ENCODE results near the gene TOX2.

The TOX2 gene

GRCh38 chr20:44028003-44028730 is 113.5 kb downstream of the TOX2 start:
- Histone ChIP-seq H3K27me3 (ENCODE audit: control insufficient read depth, insufficient read depth, low read length) (no peaks in the 10 kb centered on the region), H3K4me1 (ENCODE audit: control insufficient read depth, low read depth, low read length) (peaks cover 3% of the 10 kb centered on the region), H3K9ac (ENCODE audit: low read length) (no peak overlapping the region), H3K27ac (ENCODE audit: low read length) (no peak overlapping the region), H3K4me3 (ENCODE audit: low read length) (no peak overlapping the region), H3K36me3 (ENCODE audit: control insufficient read depth, low read depth, low read length) (no peaks in the 10 kb centered on the region), H3K9me3 (ENCODE audit: control insufficient read depth, low read depth, low read length) (no peaks in the 10 kb centered on the region)

- Histone ChIP-seq H3K4me3 (ENCODE audit: low read length) (no peak overlapping the region), H3K27ac (ENCODE audit: low read length) (no peak overlapping the region), H3K4me1 (ENCODE audit: control insufficient read depth, low read depth, low read length) (peaks cover 3% of the 10 kb centered on the region), H3K9ac (ENCODE audit: low read length) (no peak overlapping the region), H3K9me3 (ENCODE audit: control insufficient read depth, low read depth, low read length) (no peaks in the 10 kb centered on the region), H3K27me3 (ENCODE audit: control insufficient read depth, insufficient read depth, low read length) (no peaks in the 10 kb centered on the region), H3K36me3 (ENCODE audit: control insufficient read depth, low read depth, low read length) (no peaks in the 10 kb centered on the region)
Measured at GRCh38 chr20:44028868-44029847, 114.5 kb downstream of the TOX2 start.

- Histone ChIP-seq H3K27me3 (ENCODE audit: control insufficient read depth, insufficient read depth, low read length) (no peaks in the 10 kb centered on the region), H3K27ac (ENCODE audit: low read length) (no peak overlapping the region), H3K9ac (ENCODE audit: low read length) (no peak overlapping the region), H3K4me3 (ENCODE audit: low read length) (no peak overlapping the region), H3K9me3 (ENCODE audit: control insufficient read depth, low read depth, low read length) (no peaks in the 10 kb centered on the region), H3K4me1 (ENCODE audit: control insufficient read depth, low read depth, low read length) (peaks cover 3% of the 10 kb centered on the region), H3K36me3 (ENCODE audit: control insufficient read depth, low read depth, low read length) (no peaks in the 10 kb centered on the region)
Measured at GRCh38 chr20:44029848-44030230, 115.2 kb downstream of the TOX2 start.

GRCh38 chr20:44030394-44030793 is 115.7 kb downstream of the TOX2 start:
- no peaks in the 10 kb centered on the region for H3K36me3 ChIP-seq (ENCODE audit: control insufficient read depth, low read depth, low read length)
- peaks cover 3% of the 10 kb centered on the region for H3K4me1 ChIP-seq (ENCODE audit: control insufficient read depth, low read depth, low read length)
- H3K9me3 ChIP-seq (ENCODE audit: control insufficient read depth, low read depth, low read length), result no peaks in the 10 kb centered on the region
- H3K4me3 ChIP-seq (ENCODE audit: low read length), result no peak overlapping the region
- H3K27ac ChIP-seq (ENCODE audit: low read length), result no peak overlapping the region
- H3K9ac ChIP-seq (ENCODE audit: low read length), result no peak overlapping the region
- H3K27me3 ChIP-seq (ENCODE audit: control insufficient read depth, insufficient read depth, low read length), result no peaks in the 10 kb centered on the region

GRCh38 chr20:44031001-44031574 is 116.4 kb downstream of the TOX2 start:
- Histone ChIP-seq H3K9me3 (ENCODE audit: control insufficient read depth, low read depth, low read length) (no peaks in the 10 kb centered on the region), H3K27ac (ENCODE audit: low read length) (no peak overlapping the region), H3K27me3 (ENCODE audit: control insufficient read depth, insufficient read depth, low read length) (no peaks in the 10 kb centered on the region), H3K9ac (ENCODE audit: low read length) (no peak overlapping the region), H3K4me3 (ENCODE audit: low read length) (no peak overlapping the region), H3K4me1 (ENCODE audit: control insufficient read depth, low read depth, low read length) (no peaks in the 10 kb centered on the region), H3K36me3 (ENCODE audit: control insufficient read depth, low read depth, low read length) (no peaks in the 10 kb centered on the region)

- H3K27ac ChIP-seq (ENCODE audit: low read length), result no peak overlapping the region
- no peak overlapping the region for H3K9ac ChIP-seq (ENCODE audit: low read length)
- H3K9me3 ChIP-seq (ENCODE audit: control insufficient read depth, low read depth, low read length), result no peaks in the 10 kb centered on the region
- H3K36me3 ChIP-seq (ENCODE audit: control insufficient read depth, low read depth, low read length), result no peaks in the 10 kb centered on the region
- H3K27me3 ChIP-seq (ENCODE audit: control insufficient read depth, insufficient read depth, low read length), result no peaks in the 10 kb centered on the region
- H3K4me1 ChIP-seq (ENCODE audit: control insufficient read depth, low read depth, low read length), result no peaks in the 10 kb centered on the region
- H3K4me3 ChIP-seq (ENCODE audit: low read length), result no peak overlapping the region
Measured at GRCh38 chr20:44031781-44032582, 117.3 kb downstream of the TOX2 start.

GRCh38 chr20:44032583-44033331 is 118.1 kb downstream of the TOX2 start:
- no peak overlapping the region for H3K9ac ChIP-seq (ENCODE audit: low read length)

GRCh38 chr20:44033344-44033743 is 118.7 kb downstream of the TOX2 start:
- Histone ChIP-seq H3K9me3 (ENCODE audit: control insufficient read depth, low read depth, low read length) (no peaks in the 10 kb centered on the region), H3K27ac (ENCODE audit: low read length) (no peak overlapping the region), H3K27me3 (ENCODE audit: control insufficient read depth, insufficient read depth, low read length) (no peaks in the 10 kb centered on the region), H3K4me1 (ENCODE audit: control insufficient read depth, low read depth, low read length) (no peaks in the 10 kb centered on the region), H3K9ac (ENCODE audit: low read length) (no peak overlapping the region), H3K36me3 (ENCODE audit: control insufficient read depth, low read depth, low read length) (no peaks in the 10 kb centered on the region), H3K4me3 (ENCODE audit: low read length) (no peak overlapping the region)

More at GRCh38 chr20:44032583-44033331, 118.1 kb downstream of the TOX2 start:
- H3K4me1 ChIP-seq (ENCODE audit: control insufficient read depth, low read depth, low read length), result no peaks in the 10 kb centered on the region
- no peaks in the 10 kb centered on the region for H3K36me3 ChIP-seq (ENCODE audit: control insufficient read depth, low read depth, low read length)
- H3K27ac ChIP-seq (ENCODE audit: low read length), result no peak overlapping the region
- H3K27me3 ChIP-seq (ENCODE audit: control insufficient read depth, insufficient read depth, low read length), result no peaks in the 10 kb centered on the region
- H3K9me3 ChIP-seq (ENCODE audit: control insufficient read depth, low read depth, low read length), result no peaks in the 10 kb centered on the region
- H3K4me3 ChIP-seq (ENCODE audit: low read length), result no peak overlapping the region

- Histone ChIP-seq H3K36me3 (ENCODE audit: control insufficient read depth, low read depth, low read length) (no peaks in the 10 kb centered on the region), H3K27ac (ENCODE audit: low read length) (no peak overlapping the region), H3K27me3 (ENCODE audit: control insufficient read depth, insufficient read depth, low read length) (no peaks in the 10 kb centered on the region), H3K4me1 (ENCODE audit: control insufficient read depth, low read depth, low read length) (no peaks in the 10 kb centered on the region), H3K4me3 (ENCODE audit: low read length) (no peak overlapping the region), H3K9me3 (ENCODE audit: control insufficient read depth, low read depth, low read length) (no peaks in the 10 kb centered on the region), H3K9ac (ENCODE audit: low read length) (no peak overlapping the region)
Measured at GRCh38 chr20:44033873-44034272, 119.2 kb downstream of the TOX2 start.

GRCh38 chr20:44034451-44034850 is 119.8 kb downstream of the TOX2 start:
- H3K36me3 ChIP-seq (ENCODE audit: control insufficient read depth, low read depth, low read length), result no peaks in the 10 kb centered on the region
- H3K4me3 ChIP-seq (ENCODE audit: low read length), result no peak overlapping the region
- no peak overlapping the region for H3K9ac ChIP-seq (ENCODE audit: low read length)
- no peaks in the 10 kb centered on the region for H3K27me3 ChIP-seq (ENCODE audit: control insufficient read depth, insufficient read depth, low read length)
- no peaks in the 10 kb centered on the region for H3K4me1 ChIP-seq (ENCODE audit: control insufficient read depth, low read depth, low read length)
- H3K9me3 ChIP-seq (ENCODE audit: control insufficient read depth, low read depth, low read length), result no peaks in the 10 kb centered on the region
- H3K27ac ChIP-seq (ENCODE audit: low read length), result no peak overlapping the region

Data from iPS-18a (cell line).